HPDE6-E6E7 (cell line): ENCODE results near the gene RNF213.
"Not testable (repeated sequence)": the region's sequence is repeated elsewhere in the genome, so short reads cannot be mapped to it uniquely, and the experiment has no call there.

Experiments used
- DNase-seq: peaks from one replicate; pipeline ENCODE4 v3.0.0; 2011; ENCODE audit warnings: missing footprints; ENCODE audit errors: extremely low spot score

RNF213 gene

GRCh38 chr17:80295146-80295545 lies 34.5 kb downstream of the RNF213 start:
- no peak for DNase-seq

- no peak for DNase-seq
Observed at GRCh38 chr17:80295559-80295958, 34.9 kb downstream of the RNF213 start.

GRCh38 chr17:80296221-80296620 lies 35.6 kb downstream of the RNF213 start:
- no peak for DNase-seq

GRCh38 chr17:80297996-80298560 lies 37.4 kb downstream of the RNF213 start:
- no peak for DNase-seq

- DNase-seq: not testable (repeated sequence)
Observed at GRCh38 chr17:80299350-80300100, 38.9 kb downstream of the RNF213 start.

- not testable (repeated sequence) for DNase-seq
Observed at GRCh38 chr17:80300756-80301155, 40.1 kb downstream of the RNF213 start.

- no peak for DNase-seq
Observed at GRCh38 chr17:80303824-80304223, 43.2 kb downstream of the RNF213 start.

- DNase-seq: no peak
Observed at GRCh38 chr17:80307994-80308691, 47.5 kb downstream of the RNF213 start.

GRCh38 chr17:80308692-80309517 lies 48.3 kb downstream of the RNF213 start:
- DNase-seq: no peak

GRCh38 chr17:80311216-80311827 lies 50.7 kb downstream of the RNF213 start:
- DNase-seq: no peak

GRCh38 chr17:80312621-80313135 lies 52.0 kb downstream of the RNF213 start:
- no peak for DNase-seq

- DNase-seq: no peak
Observed at GRCh38 chr17:80313160-80313829, 52.6 kb downstream of the RNF213 start.

GRCh38 chr17:80313946-80314345 lies 53.3 kb downstream of the RNF213 start:
- not testable (repeated sequence) for DNase-seq

GRCh38 chr17:80315517-80316182 lies 55.0 kb downstream of the RNF213 start:
- DNase-seq: no peak

GRCh38 chr17:80316431-80316830 lies 55.8 kb downstream of the RNF213 start:
- no peak for DNase-seq

GRCh38 chr17:80316927-80317705 lies 56.5 kb downstream of the RNF213 start:
- DNase-seq: no peak

GRCh38 chr17:80317706-80317980 lies 57.0 kb downstream of the RNF213 start:
- no peak for DNase-seq

- DNase-seq: no peak
Observed at GRCh38 chr17:80318166-80318565, 57.5 kb downstream of the RNF213 start.

- DNase-seq: no peak
Observed at GRCh38 chr17:80319262-80319998, 58.8 kb downstream of the RNF213 start.
